GM19043 (cell line): ENCODE measurements around the gene TMEM60.

Experiments used
- ATAC-seq: cut with Tn5 transposase; IDR thresholded peaks from one replicate; pipeline ENCODE4 v1.9.1; 2021; ENCODE audit warnings: low read depth; ENCODE audit not compliant: unreplicated experiment

TMEM60 gene

DNA sequence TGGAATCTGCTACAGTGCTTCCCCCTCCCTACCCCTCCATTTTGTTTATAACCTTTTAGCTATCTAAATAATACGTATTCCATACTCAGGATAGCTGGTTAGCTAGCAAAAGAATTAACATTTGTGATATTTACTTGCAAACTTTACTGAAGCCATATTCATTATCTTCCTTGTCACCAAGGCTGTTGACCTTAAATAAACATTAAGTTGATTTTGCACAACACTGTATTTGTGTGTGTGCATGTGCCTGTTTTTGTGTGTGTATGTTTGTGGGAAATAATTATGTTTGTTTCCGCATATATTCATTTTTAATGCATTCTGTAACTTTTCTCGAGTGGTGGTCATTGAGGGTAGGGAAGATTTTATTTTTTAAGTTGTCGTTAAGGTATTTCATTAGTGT lies 15.9 kb downstream of the TMEM60 start:
- no peak for ATAC-seq

DNA sequence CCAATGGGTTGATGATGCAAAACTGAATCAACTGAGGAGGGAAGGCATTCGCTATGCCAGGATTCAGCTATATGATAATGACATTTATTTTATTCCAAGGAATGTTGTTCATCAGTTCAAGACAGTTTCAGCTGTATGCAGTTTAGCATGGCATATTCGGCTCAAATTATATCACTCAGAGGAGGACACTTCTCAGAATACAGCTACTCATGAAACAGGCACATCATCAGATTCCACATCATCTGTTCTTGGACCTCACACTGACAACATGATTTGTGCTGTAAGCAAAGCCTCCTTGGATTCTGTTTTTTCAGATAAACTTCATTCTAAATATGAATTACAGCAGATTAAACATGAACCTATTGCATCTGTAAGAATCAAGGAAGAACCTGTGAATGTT lies 19.7 kb downstream of the TMEM60 start:
- no peak for ATAC-seq

GRCh38 chr7:77771901-77772300 lies 26.3 kb downstream of the TMEM60 start:
- ATAC-seq, result no peak

GRCh38 chr7:77770316-77770715 lies 27.9 kb downstream of the TMEM60 start:
- ATAC-seq, result no peak

DNA sequence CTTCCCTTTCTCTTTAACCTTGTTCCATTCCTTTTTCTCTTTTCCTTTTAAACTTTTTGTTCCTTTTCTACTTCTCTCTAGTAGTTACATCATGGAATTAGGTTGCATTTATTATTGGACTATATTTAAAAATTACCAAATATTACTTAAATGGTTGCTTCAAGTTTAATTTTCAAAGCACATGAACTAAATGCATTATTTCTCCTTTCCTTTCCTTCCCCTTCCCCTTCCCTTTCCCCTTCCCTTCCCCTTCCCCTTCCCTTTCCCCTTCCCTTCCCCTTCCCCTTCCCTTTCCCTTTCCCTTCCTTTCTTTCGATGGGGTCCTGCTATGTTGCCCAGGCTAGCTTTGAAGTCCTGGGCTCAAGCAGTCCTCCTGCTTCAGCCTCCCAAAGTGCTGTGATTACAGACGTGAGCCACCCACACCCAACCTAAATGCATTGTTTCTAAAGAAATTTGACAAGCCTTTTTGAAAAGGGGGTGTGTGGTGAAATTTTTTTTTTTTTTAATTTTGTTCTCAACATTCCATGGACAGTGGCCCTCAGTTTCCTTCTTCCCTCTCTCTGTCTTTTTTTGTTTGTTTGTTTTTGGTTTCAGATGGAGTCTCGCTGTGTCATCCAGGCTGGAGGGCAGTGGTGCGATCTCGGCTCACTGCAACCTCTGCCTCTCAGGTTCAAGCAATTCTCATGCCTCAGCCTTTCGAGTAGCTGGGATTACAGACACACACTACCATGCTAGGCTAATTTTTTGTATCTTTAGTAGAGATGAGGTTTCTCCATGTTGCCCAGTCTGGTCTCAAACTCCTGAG lies 31.2 kb downstream of the TMEM60 start:
- ATAC-seq, result no peak

GRCh38 chr7:77765906-77766800 lies 32.1 kb downstream of the TMEM60 start:
- ATAC-seq, result no peak

DNA sequence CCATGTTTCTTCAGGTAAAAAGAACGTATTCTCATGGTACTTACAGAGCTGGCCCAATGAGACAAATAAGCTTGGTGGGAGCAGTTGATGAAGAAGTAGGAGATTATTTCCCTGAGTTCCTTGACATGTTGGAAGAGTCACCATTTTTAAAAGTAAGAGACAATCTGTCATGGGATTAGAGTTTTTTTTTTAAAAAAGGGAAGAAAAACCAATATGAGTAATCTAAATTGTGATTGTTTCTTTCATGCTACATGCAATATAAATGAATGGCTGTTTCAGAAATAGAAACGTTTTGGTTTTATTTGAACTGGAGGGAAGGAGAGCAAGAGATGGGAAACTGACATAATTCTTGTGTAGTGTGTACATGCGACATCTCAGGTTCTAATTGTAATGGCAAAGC lies 32.8 kb downstream of the TMEM60 start:
- no peak for ATAC-seq

- ATAC-seq, result no peak
These were observed 37.3 kb downstream of the TMEM60 start for GRCh38 chr7:77760809-77761453.

DNA sequence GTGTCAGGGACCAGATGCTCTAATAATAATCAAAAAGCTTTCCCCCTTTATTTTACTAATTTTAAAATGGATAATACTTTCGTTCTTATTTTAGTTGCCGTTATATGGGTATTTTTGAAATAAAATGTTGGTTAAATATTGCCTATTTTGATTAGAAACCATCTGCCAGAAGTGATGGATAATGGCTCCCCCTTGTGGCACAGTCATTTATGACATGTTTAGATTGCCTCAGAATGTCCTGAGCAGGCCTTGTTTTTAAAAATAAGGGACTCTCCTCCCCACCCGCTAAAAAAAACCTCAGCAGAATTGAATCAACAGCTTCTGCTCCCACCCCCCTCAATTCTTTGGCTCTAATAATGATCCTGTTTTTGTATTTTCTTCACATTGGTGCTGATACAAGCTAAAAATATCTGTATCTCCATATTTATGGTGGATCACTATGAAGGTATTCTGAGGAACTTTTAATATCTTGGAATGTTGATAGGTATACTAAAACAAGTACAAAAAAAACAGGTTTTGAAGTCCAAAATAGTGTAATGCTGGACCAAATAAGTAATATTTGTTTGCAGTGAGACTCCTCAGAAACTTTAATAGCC lies 38.8 kb downstream of the TMEM60 start:
- no peak for ATAC-seq

GRCh38 chr7:77757589-77757988 lies 40.6 kb downstream of the TMEM60 start:
- peak; percentile 90 for ATAC-seq

DNA sequence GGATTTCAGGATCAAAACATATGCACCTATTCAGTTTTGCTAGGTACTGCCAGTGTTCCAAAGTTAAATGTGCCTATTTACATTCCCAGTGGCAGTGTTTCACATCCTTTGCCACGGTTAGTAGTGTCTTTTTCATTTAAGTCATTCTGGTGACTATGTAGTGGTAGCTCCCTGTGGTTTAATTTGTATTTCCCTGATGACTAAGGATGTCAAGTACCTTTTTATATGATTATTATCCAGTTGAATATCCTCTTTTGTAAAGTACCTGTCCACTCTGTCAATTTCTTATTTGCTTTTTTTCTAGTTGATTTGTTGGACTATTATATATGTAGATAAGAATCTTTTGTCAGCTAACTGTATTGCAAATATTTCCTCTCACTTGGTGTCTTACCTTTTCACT lies 45.1 kb downstream of the TMEM60 start:
- ATAC-seq, result no peak

GRCh38 chr7:77752016-77752415 lies 46.2 kb downstream of the TMEM60 start:
- no peak for ATAC-seq

- ATAC-seq, result no peak
These were observed 50.5 kb downstream of the TMEM60 start for GRCh38 chr7:77747718-77748117.

DNA sequence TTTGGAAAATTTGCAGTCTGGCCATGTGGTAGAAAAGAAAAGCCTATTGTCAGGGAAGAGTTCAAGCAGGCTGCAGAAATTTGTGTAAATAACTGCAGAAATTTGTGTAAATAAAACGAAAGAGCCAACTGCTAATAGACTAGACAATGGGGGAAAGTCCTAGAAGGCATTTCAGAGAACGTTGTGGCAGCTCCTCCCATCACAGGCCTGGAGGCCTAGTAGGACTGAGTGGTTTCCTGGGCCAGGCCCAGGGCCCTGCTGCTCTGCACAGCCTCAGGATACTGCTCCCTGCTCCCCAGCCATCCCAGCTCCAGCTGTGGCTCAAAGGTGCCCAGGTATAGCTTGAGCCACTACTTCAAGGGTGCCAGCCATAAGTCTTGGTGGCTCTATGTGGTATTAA lies 51.1 kb downstream of the TMEM60 start:
- ATAC-seq, result no peak

DNA sequence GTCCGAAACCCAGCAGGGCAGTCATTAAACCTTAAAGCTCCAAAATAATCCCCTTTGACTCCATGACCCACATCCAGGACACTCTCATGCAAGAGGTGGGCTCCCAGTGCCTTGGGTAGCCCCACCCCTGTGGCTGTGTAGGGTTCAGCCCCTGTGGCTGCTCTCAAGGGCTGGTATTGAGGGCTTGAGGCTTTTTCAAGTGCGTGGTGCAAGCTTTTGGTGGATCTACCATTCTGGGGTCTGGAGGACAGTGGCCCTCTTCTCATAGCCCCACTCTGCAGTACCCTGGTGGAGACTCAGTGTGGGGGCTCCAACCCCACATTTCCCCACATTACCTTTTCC lies 51.4 kb downstream of the TMEM60 start:
- no peak for ATAC-seq

DNA sequence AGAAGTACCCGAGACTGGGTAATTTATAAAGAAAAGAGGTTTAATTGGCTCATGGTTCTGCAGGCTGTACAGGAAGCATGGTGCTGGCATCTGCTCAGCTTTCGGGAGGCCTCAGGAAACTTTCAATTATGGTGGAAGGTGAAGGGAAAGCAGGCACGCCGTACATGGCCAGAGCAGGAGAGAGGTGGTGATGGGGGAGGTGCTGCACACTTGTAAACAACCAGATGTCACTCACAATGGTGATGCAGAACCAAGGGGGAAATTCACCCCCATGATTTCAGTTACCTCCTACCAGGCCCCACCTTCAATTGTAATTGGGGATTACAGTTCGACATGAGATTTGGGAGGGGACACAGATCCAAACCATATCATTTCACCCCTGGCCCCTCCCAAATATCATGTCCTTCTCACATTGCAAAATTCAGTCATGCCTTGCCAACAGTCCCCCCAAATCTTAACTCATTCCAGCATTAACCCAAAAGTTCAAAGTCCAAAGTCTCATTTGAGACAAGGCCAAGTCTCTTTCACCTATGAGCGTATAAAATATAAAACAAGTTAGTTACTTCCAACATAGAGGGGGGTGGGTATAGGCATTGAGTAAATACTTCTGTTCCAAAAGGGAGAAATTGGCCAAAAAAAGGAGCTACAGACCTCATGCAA lies 51.9 kb downstream of the TMEM60 start:
- no peak for ATAC-seq

DNA sequence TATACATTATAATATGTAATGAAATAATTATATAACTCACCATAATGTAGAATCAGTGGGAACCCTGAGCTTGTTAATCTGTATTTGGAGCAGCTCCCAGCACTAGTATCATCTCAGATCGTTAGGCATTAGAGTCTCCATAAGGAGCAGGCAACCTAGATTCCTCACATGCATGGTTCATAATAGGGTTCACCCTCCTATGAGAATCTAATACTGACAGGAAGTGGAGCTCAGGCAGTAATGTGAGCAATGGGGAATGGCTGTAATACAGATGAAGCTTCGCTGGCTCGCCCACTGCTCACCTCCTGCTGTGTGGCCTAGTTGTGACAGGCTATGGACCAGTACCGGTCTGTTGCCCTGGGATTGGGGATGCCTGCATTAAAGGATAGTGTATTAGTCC lies 52.5 kb downstream of the TMEM60 start:
- no peak for ATAC-seq
